H1 (cell line): ENCODE measurements around the gene CALHM3. TPM values are rescaled to one million over a fixed set of nuclear protein-coding genes. Genes with fewer than 3 reads are reported as not detected.

Source experiments
- EP300 ChIP-seq, 2 experiments: IDR thresholded peaks; 1 replicate in 1 of 2; 2 replicates in 1 of 2; pipeline ENCODE4 v1.6.1; 2011 to 2012; ENCODE audit warnings: low read depth in 2 of 2, low read length in 2 of 2, mild to moderate bottlenecking in 2 of 2, borderline replicate concordance in 1 of 2, inconsistent platforms in 1 of 2, moderate library complexity in 1 of 2
- GABPA ChIP-seq: IDR thresholded peaks from 2 replicates; pipeline ENCODE4 v1.6.1; 2011; ENCODE audit warnings: mild to moderate bottlenecking, low read length, moderate library complexity, borderline replicate concordance; ENCODE audit not compliant: insufficient read depth
- SIX5 ChIP-seq: IDR thresholded peaks from 2 replicates; pipeline ENCODE4 v1.6.1; 2011; ENCODE audit warnings: mild to moderate bottlenecking, low read depth, low read length
- SUZ12 ChIP-seq: fragments of 200-600 bp; sonication (generic); IDR thresholded peaks from 2 replicates; pipeline ENCODE4 v1.6.1; 2012; ENCODE audit warnings: mild to moderate bottlenecking, inconsistent platforms, low read length, moderate library complexity, mixed read lengths
- TCF12 ChIP-seq: IDR thresholded peaks from 2 replicates; pipeline ENCODE4 v1.6.1; 2011; ENCODE audit warnings: low read depth, mild to moderate bottlenecking, low read length
- polyA plus RNA-seq, 7 experiments: library from polyadenylated mRNA; depleted of rRNA in 3 of 7; stranded (reverse) in 5 of 7; unstranded in 2 of 7; fragments of >200 nt in 5 of 7; fragments of 200-250 nt in 2 of 7; gene quantifications; 1 replicate in 5 of 7; 2 replicates in 1 of 7; 4 replicates in 1 of 7; pipeline versions ENCODE4 v1.2.1 to v1.2.3, GENCODE V29; 2011 to 2013; ENCODE audit warnings: missing spikeins in 2 of 7, mixed read lengths in 2 of 7
- total RNA-seq: library from RNA; stranded (reverse); fragmentation: NEBNext Ultra II Directional; extraction: Animal tissue kit (Norgen Biotek cat#: 25700); gene quantifications from 2 replicates; pipeline ENCODE4 v1.2.1, GENCODE V29; 2021

The CALHM3 gene
- total and polyA plus RNA-seq, 2 of the 8 experiments (the other 6 are each of a cell fraction or from before 2014, with no cell fraction given): 0.17 to 0.60 TPM

GRCh38 chr10:103506061-103506460, 27.0 kb upstream of the CALHM3 start (continued):
- TF ChIP-seq SIX5: no peak
- no peak for TF ChIP-seq TCF12
- no peak for TF ChIP-seq SUZ12
- TF ChIP-seq GABPA: no peak
- TF ChIP-seq EP300 (IDR thresholded peaks at IDR 0.05; ENCODE audit: borderline replicate concordance in 1 of 2, low read depth in 2 of 2, low read length in 2 of 2): no peak
